IMR-90 (cell line): Measurements from ENCODE around the gene LRSAM1. TPM values are rescaled to one million over a fixed set of nuclear protein-coding genes. Genes with fewer than 3 reads are reported as not detected.

ENCODE experiments used
- ATAC-seq: fragments of 200-7000 bp; cut with Tn5 transposase; 2 replicates; pipeline ENCODE4 v1.9.1; 2020; ENCODE audit warnings: low read depth, mild to moderate bottlenecking, moderate library complexity
- BruUV-seq: library from RNA; stranded (reverse); fragments of 400-500 nt; replicated peaks from 2 replicates; lab custom pipeline; 2021; lab: Mats Ljungman, UMichigan
- CTCF ChIA-PET: fragments of 300-600 bp; formaldehyde crosslinking; extraction: SDS; loops from one replicate; lab custom pipeline; 2021; ENCODE audit warnings: antibody characterized with exemption; lab: Yijun Ruan, JAX
- POLR2A ChIA-PET: fragments of 300-600 bp; sonication (Branson Sonifier 250); formaldehyde crosslinking; loops from one replicate; lab custom pipeline; 2022; ENCODE audit warnings: antibody characterized with exemption; ENCODE audit not compliant: unreplicated experiment; lab: Charles Lee
- DNase-seq: peaks from one replicate; pipeline ENCODE4 v3.0.0; 2013
- H2AFZ ChIP-seq: replicated peaks from 2 replicates; pipeline ENCODE3; 2013; ENCODE audit warnings: low read length, mild to moderate bottlenecking; ENCODE audit not compliant: poor library complexity
- H2AK5ac ChIP-seq: 2 replicates; pipeline ENCODE4 v1.6.1; 2013; ENCODE audit warnings: low read depth, low read length, inconsistent platforms
- H2AK9ac ChIP-seq: replicated peaks from 2 replicates; pipeline ENCODE3; 2013; ENCODE audit warnings: mild to moderate bottlenecking, low read depth, low read length, moderate library complexity; ENCODE audit not compliant: poor library complexity
- H2BK120ac ChIP-seq: 2 replicates; pipeline ENCODE4 v1.6.1; 2013; ENCODE audit warnings: low read depth, low read length, inconsistent platforms
- H2BK15ac ChIP-seq: 3 replicates; pipeline ENCODE4 v1.6.1; 2013; ENCODE audit warnings: low read depth, low read length, inconsistent platforms
- H2BK20ac ChIP-seq: 2 replicates; pipeline ENCODE4 v1.6.1; 2013; ENCODE audit warnings: low read depth, mild to moderate bottlenecking, inconsistent platforms, low read length, moderate library complexity
- H2BK5ac ChIP-seq: 2 replicates; pipeline ENCODE4 v1.6.1; 2013; ENCODE audit warnings: mild to moderate bottlenecking, low read depth, low read length, inconsistent platforms; ENCODE audit not compliant: poor library complexity, severe bottlenecking
- H3K14ac ChIP-seq: replicated peaks from 2 replicates; pipeline ENCODE4 v1.6.1; 2013; ENCODE audit warnings: low read depth, low read length, inconsistent platforms
- H3K18ac ChIP-seq: 2 replicates; pipeline ENCODE4 v1.6.1; 2013; ENCODE audit warnings: low read depth, low read length, control low read depth
- H3K23ac ChIP-seq: 2 replicates; pipeline ENCODE4 v1.6.1; 2013; ENCODE audit warnings: low read depth, low read length, inconsistent platforms
- H3K27ac ChIP-seq: 2 replicates; pipeline ENCODE4 v1.5.1; 2013; ENCODE audit warnings: mild to moderate bottlenecking, control low read depth, low read length; ENCODE audit not compliant: insufficient read depth
- H3K27me3 ChIP-seq: 2 replicates; pipeline ENCODE4 v1.6.1; 2013; ENCODE audit warnings: low read length; ENCODE audit not compliant: control insufficient read depth, insufficient read depth
- H3K36me3 ChIP-seq: 2 replicates; pipeline ENCODE4 v1.6.1; 2013; ENCODE audit warnings: low read length, mixed read lengths; ENCODE audit not compliant: control insufficient read depth, insufficient read depth
- H3K4ac ChIP-seq: 2 replicates; pipeline ENCODE4 v1.6.1; 2013; ENCODE audit warnings: low read depth, low read length, inconsistent platforms
- H3K4me1 ChIP-seq: 2 replicates; pipeline ENCODE4 v1.6.1; 2013; ENCODE audit warnings: low read length, mixed read lengths; ENCODE audit not compliant: control insufficient read depth, insufficient read depth
- H3K4me2 ChIP-seq: 2 replicates; pipeline ENCODE4 v1.6.1; 2013; ENCODE audit warnings: low read depth, mild to moderate bottlenecking, control low read depth, low read length, moderate library complexity
- H3K4me3 ChIP-seq: 2 replicates; pipeline ENCODE4 v1.5.1; 2013; ENCODE audit warnings: low read depth, mild to moderate bottlenecking, control low read depth, low read length, moderate library complexity; ENCODE audit not compliant: insufficient read depth
- H3K56ac ChIP-seq: 2 replicates; pipeline ENCODE4 v1.6.1; 2013; ENCODE audit warnings: low read length, inconsistent platforms; ENCODE audit not compliant: insufficient read depth; ENCODE audit errors: extremely low read depth
- H3K79me1 ChIP-seq, 2 experiments: 2 replicates each; pipeline ENCODE4 v1.6.1; 2013; ENCODE audit warnings: low read length in 2 of 2, inconsistent platforms in 1 of 2, low read depth in 1 of 2
- H3K9ac ChIP-seq: 2 replicates; pipeline ENCODE4 v1.6.1; 2013; ENCODE audit warnings: low read depth, low read length, control low read depth
- H3K9me1 ChIP-seq: 2 replicates; pipeline ENCODE4 v1.6.1; 2013; ENCODE audit warnings: low read length, inconsistent platforms; ENCODE audit not compliant: insufficient read depth
- H3K9me3 ChIP-seq: 2 replicates; pipeline ENCODE4 v1.6.1; 2013; ENCODE audit warnings: low read length; ENCODE audit not compliant: control insufficient read depth, insufficient read depth
- H4K20me1 ChIP-seq: 2 replicates; pipeline ENCODE4 v1.6.1; 2013; ENCODE audit warnings: low read length, inconsistent platforms; ENCODE audit not compliant: insufficient read depth
- H4K5ac ChIP-seq: 2 replicates; pipeline ENCODE4 v1.6.1; 2013; ENCODE audit warnings: mild to moderate bottlenecking, low read depth, low read length, control low read depth
- H4K8ac ChIP-seq, 2 experiments: 2 replicates each; pipeline ENCODE4 v1.6.1; 2013; ENCODE audit warnings: low read depth in 2 of 2, low read length in 2 of 2, control low read depth in 1 of 2, inconsistent platforms in 1 of 2
- H4K91ac ChIP-seq: 2 replicates; pipeline ENCODE4 v1.6.1; 2013; ENCODE audit warnings: low read depth, low read length, inconsistent platforms; ENCODE audit not compliant: insufficient read depth
- BHLHE40 ChIP-seq: fragments of 150-350 bp; IDR thresholded peaks from 2 replicates; pipeline ENCODE4 v1.6.1; 2016; ENCODE audit warnings: mild to moderate bottlenecking, low read depth, low read length
- MAFK ChIP-seq: IDR thresholded peaks from 2 replicates; pipeline ENCODE4 v1.6.1; 2012; ENCODE audit warnings: low read depth, low read length, improper control_type of control experiment
- NFE2L2 ChIP-seq: fragments of 150-350 bp; IDR thresholded peaks from 2 replicates; pipeline ENCODE4 v1.6.1; 2016; ENCODE audit warnings: low read depth, mild to moderate bottlenecking, low read length
- RCOR1 ChIP-seq: IDR thresholded peaks from 2 replicates; pipeline ENCODE4 v1.6.1; 2012; ENCODE audit warnings: mild to moderate bottlenecking, low read length, improper control_type of control experiment; ENCODE audit not compliant: insufficient replicate concordance
- RFX5 ChIP-seq: IDR thresholded peaks from 2 replicates; pipeline ENCODE4 v1.8.0; 2012; ENCODE audit warnings: low read depth, mild to moderate bottlenecking, low read length, moderate library complexity
- WGBS, 2 experiments: methylation state at CpG; one replicate each; pipeline versions ENCODE4 v1.1.5 to v1.1.7; 2013; ENCODE audit warnings: missing lambda C conversion rate in 2 of 2; ENCODE audit not compliant: insufficient read length in 1 of 2; ENCODE audit errors: extremely low coverage in 2 of 2; 5-methylcytosine and 5-hydroxymethylcytosine counted together
- dilution Hi-C: fragments of 300-500 bp; cut with HindIII; formaldehyde crosslinking; loops from one replicate; pipeline ENCODE4 v1.14.3; 2018; ENCODE audit warnings: low sequenced_read_pairs; ENCODE audit not compliant: unreplicated experiment
- in situ Hi-C: fragments of 300-500 bp; cut with MboI; formaldehyde crosslinking; loops from 3 replicates; pipeline ENCODE4 v1.14.3; 2019; ENCODE audit warnings: low sequenced_read_pairs, inconsistent platforms, mixed read lengths
- intact Hi-C: fragments of 100-400 bp; cut with micrococcal nuclease; formaldehyde crosslinking; loops from 2 replicates; pipeline ENCODE4 v1.10.0; 2022
- polyA plus RNA-seq, 3 experiments: library from polyadenylated mRNA; depleted of rRNA; stranded (reverse); fragments of >200 nt; gene quantifications; 2 replicates each; pipeline ENCODE4 v1.2.3, GENCODE V29; 2012; ENCODE audit warnings: low replicate concordance in 1 of 3
- total RNA-seq: library from RNA; depleted of rRNA; stranded (reverse); fragments of >200 nt; gene quantifications from 2 replicates; pipeline ENCODE4 v1.2.3, GENCODE V29; 2012
- TF ChIP-seq, protein P1 (sequence below): fragments of 150-350 bp; IDR thresholded peaks from 2 replicates; pipeline ENCODE4 v1.6.1; 2016; ENCODE audit warnings: low read depth, mild to moderate bottlenecking, low read length, moderate library complexity, borderline replicate concordance
- TF ChIP-seq, protein P2 (sequence below): fragments of 150-350 bp; IDR thresholded peaks from 2 replicates; pipeline ENCODE4 v1.6.1; 2017; ENCODE audit warnings: mild to moderate bottlenecking, antibody characterized with exemption, low read length, low read depth

Gene LRSAM1
- total and polyA plus RNA-seq, 2 of the 4 experiments (the other 2 are of a cell fraction), result 3.0 to 9.3 TPM

DNA sequence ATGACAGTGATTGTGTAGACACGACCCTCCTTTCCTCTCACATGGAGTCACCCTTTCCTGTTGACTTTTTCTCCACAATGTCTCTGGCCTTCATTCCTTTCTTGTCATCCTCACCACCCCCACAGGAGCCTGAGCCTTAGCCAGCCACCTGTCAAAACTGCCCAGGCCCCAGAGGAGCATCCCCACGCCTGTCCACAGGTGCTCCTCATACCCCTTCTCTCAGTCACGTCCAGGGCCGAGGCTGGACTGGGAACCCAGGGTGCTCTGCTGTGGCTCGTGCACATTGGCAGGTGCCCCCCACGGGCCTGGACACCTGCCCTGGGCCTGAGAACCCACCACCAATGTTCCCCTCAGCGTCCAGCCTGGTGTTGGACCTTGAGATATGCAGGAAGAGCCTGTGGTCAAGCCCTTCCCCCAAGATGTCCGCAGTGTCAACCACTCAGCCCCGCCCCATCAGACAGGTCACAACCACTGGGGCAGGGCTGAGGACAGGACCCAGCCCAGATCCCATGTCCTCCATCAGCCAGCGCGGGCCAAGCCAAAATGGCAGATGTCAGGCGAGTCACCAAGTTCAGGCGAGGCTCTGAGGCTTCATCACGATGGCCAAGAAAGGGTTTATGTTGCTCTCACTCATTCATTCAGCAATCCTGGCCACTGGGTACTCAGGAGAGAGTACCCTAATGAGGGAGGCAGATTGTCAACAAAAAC is 95.0 kb downstream of the LRSAM1 start:
- Histone ChIP-seq H3K9me1 (peaks cover 59% of the 10 kb centered on the region), H2AK5ac (peak overlapping the region; percentile 11), H3K27ac (peak overlapping the region; percentile 63), H3K18ac (peak overlapping the region; percentile 29; the same call in 1 of the 2 replicates), H4K5ac (0 out of 2 replicates have a peak overlapping the region, but pooled peaks have one; percentile 17), H3K4me2 (peak overlapping the region; percentile 19; the same call in 1 of the 2 replicates), H3K4me3 (no peak overlapping the region), H3K79me1 (peaks cover 0 to 73% of the 10 kb centered on the region in 2 experiments; a peak in 3 of 4 replicates), H4K20me1 (peaks cover 94% of the 10 kb centered on the region), H3K23ac (peak overlapping the region; percentile 38; the same call in 1 of the 2 replicates), H2BK15ac (no peak overlapping the region), H3K27me3 (no peaks in the 10 kb centered on the region), H3K9ac (no peak overlapping the region), H3K14ac (no peak overlapping the region; the same call in none of the 2 replicates), H3K36me3 (peaks cover 42% of the 10 kb centered on the region), H2AK9ac (peak overlapping the region; percentile 92), H3K56ac (no peak overlapping the region), H2BK120ac (no peak overlapping the region), H4K91ac (peak overlapping the region; percentile 3), H3K4ac (peak overlapping the region; percentile 58), H2AFZ (no peak overlapping the region), H4K8ac (peak overlapping the region in 1 of 2 experiments; percentile 70; a peak in 1 of 4 replicates), H3K4me1 (peaks cover 59% of the 10 kb centered on the region), H2BK20ac (no peak overlapping the region), H3K9me3 (no peaks in the 10 kb centered on the region), H2BK5ac (peak overlapping the region; percentile 78)
- 70% methylated on average over 8 of the region's 14 CpGs; no CpG with 5 or more reads in 1 of the 2 experiments for WGBS, 2 experiments
- DNase-seq (no peak), ATAC-seq (peak; percentile 5; the same call in 1 of the 2 replicates)
- ChIA-PET POLR2A (no interaction called here), CTCF (no interaction called here)
- in situ Hi-C loops, result no loop called here
- TF ChIP-seq RCOR1, result no peak
- no peak for TF ChIP-seq NFE2L2
- no peak for TF ChIP-seq RFX5
- TF ChIP-seq, protein P1, sequence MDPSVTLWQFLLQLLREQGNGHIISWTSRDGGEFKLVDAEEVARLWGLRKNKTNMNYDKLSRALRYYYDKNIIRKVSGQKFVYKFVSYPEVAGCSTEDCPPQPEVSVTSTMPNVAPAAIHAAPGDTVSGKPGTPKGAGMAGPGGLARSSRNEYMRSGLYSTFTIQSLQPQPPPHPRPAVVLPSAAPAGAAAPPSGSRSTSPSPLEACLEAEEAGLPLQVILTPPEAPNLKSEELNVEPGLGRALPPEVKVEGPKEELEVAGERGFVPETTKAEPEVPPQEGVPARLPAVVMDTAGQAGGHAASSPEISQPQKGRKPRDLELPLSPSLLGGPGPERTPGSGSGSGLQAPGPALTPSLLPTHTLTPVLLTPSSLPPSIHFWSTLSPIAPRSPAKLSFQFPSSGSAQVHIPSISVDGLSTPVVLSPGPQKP, result no peak
- TF ChIP-seq, protein P2, sequence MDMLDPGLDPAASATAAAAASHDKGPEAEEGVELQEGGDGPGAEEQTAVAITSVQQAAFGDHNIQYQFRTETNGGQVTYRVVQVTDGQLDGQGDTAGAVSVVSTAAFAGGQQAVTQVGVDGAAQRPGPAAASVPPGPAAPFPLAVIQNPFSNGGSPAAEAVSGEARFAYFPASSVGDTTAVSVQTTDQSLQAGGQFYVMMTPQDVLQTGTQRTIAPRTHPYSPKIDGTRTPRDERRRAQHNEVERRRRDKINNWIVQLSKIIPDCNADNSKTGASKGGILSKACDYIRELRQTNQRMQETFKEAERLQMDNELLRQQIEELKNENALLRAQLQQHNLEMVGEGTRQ, result no peak
- no peak for TF ChIP-seq BHLHE40
- no peak for TF ChIP-seq MAFK
- no TSS peak for BruUV-seq
- dilution Hi-C loops, result no loop called here
- intact Hi-C loops, result no loop called here
